HS-27A (cell line): ENCODE results near the gene CDHR5.

Source experiments
- DNase-seq: peaks from one replicate; pipeline ENCODE4 v3.0.0-alpha.2; 2012; ENCODE audit warnings: low read depth, missing footprints

The CDHR5 gene

DNA sequence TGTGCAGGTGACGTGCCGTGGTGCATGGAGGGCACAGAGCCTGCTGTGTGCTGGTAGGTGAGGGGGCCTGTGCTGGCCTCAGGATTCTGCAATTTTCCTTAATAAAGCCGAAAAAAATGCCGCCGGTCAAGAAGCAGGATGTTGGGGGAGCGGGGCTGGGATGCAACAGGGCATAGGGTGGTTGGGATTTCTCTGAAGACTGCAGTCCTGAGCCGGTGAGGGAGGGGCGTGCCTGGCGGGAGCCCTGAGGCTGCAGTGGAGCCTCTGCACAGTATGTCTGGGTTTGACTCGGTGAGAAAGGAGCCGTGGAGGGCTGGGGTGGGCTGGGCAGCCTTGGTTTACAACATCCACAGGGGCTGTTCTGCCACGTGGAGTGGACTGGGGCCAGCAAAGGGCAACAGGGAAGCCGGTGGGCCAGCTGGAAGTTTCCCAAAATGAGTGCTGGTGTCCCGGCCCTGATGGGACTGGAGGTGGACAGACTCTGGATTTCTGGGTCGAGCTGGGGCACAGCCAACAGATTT, 1.3 kb downstream of the CDHR5 start:
- DNase-seq: no peak

DNA sequence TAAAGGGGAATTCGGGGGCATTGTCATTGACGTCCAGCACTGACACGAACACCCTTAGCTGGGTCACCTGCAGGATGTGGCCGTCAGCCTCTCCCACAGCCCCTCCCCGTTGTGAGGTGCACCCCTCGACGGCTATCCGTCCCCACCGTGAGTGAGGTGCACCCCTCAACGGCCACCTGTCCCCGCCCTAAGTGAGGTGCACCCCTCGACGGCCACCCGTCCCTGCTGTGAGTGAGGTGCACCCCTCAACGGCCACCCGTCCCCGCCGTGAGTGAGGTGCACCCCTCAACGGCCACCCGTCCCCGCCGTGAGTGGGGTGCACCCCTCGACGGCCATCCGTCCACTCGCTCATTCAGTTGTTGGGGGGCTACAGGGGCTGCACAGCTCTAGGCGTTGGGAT, 2.9 kb downstream of the CDHR5 start:
- no peak for DNase-seq

DNA sequence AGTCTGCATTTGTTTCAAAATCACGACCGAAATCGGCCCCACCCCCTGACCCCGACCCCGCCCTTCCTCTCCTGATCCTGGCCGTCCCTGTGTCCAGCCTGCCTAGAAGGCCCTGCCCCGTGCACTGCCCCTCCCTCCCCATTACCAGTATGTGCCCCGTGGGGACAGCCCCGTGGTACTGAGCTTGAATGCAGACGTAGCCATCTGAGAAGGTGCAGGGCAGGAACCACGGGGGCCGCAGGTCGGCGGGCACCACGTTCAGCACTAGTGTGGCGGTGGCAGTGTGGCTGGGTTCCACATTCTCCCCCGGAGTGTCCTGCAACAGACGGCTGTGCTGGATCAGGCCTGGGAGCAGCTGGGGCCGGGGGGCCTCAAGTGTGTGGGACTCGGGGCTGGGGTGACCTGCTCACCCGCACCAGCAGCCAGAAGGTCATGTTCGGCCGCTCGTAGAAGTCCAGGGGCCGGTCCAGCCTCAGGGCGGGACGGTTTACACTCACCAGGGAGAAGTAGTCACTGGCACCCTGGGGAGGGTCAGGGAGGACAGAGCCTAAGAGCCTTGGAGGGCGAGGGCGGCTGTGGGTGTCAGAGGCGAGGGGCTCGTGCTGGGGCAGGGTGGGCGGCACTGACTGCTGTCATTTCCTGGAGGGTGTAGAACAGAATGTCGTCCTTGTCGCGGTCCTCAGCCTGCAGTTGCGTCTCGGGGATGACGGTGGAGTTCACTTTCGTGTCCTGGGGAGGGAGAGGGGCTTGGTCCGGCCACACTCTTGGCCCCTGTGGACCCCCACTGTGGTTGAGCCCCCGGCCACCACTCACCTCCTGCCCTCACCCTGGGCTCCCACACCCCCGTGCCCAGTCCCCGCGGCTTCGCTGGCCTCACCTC, 3.6 kb downstream of the CDHR5 start:
- no peak for DNase-seq

DNA sequence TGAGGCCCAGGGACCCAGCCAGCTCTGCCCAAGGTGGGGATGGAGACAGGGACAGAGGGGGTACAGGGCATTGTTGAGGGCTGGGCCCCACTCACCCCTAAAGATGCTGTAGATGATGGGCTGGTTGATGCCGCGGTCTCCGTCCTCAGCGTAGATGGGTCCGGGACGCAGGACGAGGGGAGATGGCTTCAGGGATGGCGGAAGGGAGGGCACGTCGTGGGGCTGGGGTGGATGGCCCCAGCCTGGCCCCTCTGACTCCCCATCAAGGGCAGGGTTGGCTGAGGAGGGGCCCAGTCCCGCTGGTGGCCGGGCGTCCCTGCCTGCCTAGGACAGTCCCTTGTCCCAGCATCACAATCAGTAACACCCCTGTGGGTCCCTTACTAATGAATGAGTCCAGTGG, 4.6 kb downstream of the CDHR5 start:
- DNase-seq: no peak

DNA sequence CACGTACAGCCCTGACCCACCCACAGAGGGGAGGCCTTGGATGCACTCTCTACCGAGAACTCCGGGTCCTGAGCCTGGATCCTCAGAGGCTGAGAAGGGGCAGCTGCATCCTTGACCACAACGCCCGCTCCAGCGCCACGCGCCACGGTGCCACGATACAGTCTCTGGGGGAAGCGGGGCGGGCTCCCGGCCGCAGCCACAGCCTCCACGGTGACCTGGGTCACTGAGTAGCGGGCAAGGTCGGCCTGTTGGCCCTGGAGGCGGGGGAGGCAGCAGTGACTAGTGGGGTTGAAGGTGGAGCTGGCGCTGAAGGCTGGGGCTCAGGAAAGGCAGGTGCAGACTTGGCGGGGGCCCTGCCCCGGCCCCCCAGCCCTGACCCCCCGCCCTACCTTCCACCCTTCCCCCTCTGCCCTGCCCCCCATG, 5.1 kb downstream of the CDHR5 start:
- no peak for DNase-seq

DNA sequence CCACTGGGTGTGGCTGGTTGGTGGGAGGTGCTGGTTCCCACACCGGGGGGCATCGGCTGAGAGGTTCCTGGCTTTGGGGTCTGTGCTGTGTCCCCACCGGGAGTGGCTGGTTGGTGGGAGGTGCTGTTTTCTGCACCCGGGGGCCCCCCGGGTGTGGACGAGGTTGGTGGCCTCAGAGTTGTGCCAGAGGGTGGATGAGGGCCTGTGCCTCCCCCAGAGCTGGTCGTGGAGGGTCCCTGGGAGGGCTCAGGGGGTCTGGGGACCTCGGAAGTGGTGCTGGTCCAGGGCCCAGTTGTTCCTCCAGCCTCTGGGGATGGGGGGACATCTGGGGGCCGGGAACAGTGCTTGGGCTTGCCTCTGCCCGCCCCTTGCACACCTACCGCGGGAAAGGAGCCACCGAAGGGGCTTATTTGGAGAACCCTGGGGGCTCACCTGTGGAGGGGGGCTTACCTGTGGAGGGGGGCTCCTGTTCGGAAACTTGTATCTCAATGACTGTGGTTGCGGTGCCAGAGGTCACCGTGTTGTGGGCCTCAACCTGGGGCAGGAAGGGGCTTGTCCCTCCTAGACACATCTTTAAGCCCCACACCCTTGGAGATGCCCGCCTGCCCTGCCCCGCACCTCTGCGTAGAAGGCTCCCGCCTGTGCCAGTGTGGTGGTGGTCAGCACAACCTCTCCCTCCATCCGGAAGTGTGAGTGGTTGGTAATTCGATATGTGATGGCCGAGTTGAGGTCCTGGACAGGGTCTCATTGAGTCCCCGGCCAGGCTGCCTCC, 5.7 kb downstream of the CDHR5 start:
- no peak for DNase-seq

DNA sequence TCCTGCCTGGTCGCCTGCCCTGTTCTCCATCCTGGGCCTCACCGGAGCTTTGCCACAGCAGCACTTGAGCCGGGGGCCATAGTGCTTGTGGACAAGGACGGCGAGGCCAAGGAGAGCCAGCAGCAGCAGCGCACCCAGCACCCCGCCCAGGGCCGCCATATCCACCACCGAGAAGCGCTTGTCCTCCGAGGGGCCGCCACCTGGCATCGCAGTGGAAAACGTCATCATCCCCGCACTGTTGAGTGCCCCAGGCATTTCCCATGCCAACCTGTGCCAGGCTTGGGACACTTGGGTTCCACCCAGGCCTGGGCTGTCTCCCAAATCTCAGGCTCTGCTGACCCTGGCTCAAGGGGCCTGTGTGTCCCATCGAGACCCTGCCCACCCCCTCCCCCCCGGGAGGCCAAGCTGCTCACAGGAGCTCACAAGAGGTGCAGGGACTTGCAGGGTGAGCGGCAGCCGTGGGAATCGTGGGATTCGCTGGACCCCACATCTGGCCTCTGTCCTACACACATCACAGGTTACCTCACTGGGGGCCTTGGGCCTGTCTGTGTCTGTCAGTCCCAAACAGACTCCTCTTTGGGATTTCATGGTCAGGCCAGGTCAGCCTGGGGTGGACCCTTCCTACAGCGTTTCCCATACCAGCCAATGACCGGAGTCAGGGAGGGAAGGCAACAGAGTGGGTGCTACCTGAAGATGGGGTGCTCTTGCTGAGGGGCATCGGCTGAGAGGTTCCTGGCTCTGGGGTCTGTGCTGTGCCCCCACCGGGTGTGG, 6.7 kb downstream of the CDHR5 start:
- DNase-seq: no peak

DNA sequence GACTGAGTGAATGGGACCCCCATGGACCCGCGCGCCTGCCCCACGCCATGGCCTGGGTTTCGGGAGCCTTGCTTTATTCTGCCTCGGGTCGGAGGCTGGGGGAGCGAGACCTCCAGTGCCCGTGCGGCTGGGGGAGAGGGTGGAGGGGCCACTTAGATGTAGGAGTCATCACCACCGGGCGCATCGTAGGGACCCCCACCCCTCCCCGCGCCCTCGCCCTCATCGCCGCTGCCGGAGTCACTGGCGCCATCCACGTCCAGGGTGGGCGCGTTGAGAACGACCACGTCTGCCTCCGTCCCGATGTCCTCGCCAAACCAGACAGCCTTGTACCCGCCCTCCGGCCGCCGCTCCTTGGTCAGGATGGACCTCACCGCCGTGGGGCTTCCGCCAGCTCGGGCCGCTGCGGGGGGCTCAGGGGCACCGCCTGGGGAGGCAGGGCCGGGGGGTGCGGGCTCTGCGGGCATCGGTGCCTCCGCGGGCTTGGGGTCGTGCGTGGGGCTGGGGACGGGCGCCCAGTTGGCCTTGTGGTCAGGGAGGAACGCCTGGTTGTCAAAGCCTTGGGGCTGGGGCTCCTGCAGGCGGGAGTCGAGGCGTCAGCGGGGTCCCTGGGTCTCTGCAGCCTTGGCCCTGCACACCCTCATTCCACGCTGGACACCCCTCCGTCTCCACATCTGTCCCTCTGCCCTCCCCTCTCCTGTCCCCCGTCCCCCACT, 7.4 kb downstream of the CDHR5 start:
- no peak for DNase-seq

DNA sequence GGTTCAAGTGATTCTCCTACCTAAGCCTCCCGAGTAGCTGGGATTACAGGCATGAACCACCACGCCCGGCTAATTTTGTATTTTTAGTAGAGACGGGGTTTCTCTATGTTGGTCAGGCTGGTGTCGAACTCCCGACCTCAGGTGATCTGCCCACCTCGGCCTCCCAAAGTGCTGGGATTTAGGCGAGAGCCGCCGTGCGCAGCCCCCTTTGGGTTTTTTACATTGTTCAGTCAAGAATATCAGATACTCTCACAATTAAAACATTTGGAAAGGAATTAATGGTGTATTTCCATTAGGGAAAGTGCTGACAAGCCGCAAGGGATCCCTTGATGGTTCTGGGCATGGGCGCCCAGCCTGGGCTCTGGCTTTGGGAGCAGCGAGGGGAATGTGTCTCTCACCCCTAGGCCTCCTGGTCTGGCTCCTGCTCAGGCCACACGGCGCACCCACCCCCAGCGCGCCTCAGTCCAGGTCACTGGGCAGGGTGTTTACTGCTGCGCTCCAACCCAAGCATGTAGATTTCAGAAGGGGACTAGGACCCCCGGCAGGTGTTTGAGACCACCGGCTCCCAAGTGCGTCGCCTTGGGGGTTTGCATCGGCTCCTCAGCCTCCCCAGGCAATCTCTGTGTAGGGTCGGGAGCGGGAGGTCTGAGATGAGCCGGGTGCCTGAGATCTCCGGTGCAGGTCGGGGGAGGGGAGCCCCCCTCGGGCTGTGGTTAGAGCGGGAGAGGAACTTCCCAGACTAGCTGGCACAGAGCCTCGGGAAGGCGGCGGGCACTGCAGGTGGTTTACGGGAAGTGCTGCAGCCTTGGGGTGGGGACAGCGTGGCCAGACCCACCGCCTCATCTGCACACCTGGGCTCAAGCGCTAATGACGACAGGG, 8.2 kb downstream of the CDHR5 start:
- DNase-seq: no peak

DNA sequence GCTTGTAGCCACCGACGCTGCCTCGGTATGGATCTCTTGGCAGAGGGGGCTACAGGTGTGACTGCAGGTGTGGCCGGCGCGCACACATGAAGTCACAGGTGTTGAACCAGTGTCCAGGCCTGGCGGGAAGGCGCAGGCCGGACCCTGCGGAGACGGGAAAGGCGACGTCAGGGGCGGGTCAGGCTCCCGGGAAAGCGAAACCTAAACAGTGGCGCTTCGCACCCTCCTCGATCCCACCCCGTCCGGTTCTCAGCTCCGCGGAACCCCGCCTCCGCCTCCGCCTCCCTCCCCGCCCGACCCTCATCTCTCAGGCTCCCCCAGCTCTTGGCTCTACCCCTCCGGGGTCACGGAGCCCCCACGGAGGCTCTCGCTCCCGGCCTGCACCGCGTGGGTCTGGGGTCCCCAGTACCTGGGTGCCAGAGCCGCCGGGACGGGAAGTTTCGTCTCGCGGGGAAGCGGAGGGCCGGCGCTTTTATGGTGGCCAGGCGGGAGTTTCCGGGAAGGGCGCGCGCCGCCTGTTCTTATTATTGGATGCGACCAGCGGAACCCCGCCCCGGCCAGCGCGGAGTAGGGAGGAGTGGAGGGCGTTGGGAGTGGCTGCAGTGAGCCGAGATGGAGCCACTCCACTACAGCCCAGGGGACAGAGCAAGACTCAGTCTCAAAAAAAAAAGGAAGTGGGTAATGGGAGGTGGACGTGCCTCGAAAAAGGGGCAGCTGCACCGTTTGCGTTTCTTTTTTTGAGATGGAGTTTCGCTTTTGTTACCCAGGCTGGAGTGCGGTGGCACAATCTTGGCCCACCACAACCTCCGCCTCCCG, 9.0 kb downstream of the CDHR5 start, which contains the start of gene IRF7:
IRF7 (minus strand) TSS at position 447 of the 816 bp plus-strand sequence. CDS start 586 bp downstream, outside the sequence.
- DNase-seq: peak; percentile 39

DNA sequence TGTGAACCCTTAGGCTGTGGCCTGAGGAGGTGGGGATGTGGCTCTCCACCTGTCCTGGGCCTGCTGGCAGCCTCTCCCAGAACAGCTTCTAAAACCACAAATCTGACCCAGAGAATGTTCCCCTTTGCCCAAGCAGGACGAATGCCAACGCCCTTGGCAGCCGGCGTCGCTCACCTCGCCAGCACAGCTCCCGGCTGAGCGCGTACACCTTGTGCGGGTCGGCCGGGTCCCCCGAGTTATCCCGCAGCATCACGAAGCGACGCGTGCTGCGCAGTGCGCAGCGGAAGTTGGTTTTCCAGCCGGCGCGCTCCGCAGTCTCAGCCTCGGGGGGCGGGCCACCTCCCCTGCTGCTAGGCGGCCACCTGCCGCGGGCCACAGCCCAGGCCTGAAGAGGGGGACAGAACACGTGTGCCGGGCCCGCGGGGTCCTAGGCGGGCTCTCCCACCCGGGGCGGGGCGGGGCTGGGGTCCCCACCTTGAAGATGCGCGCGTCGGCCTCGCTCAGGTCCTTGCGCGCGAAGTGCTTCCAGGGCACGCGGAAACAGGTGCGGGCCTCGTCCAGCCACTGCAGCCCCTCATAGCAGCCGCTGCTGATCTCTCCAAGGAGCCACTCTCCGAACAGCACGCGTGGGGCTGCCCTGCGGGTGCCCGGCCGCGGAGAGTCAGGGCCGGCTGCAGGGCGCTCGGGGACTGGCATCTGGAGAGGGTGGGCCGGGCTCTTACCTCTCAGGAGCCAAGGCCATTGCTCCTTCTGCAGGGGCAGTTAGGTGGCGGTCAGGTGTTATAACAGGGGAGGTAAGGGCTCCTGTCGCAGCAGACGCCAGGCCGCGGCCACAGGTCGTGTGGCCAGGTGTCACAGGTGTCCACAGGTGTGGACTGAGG, 9.9 kb downstream of the CDHR5 start:
- no peak for DNase-seq

DNA sequence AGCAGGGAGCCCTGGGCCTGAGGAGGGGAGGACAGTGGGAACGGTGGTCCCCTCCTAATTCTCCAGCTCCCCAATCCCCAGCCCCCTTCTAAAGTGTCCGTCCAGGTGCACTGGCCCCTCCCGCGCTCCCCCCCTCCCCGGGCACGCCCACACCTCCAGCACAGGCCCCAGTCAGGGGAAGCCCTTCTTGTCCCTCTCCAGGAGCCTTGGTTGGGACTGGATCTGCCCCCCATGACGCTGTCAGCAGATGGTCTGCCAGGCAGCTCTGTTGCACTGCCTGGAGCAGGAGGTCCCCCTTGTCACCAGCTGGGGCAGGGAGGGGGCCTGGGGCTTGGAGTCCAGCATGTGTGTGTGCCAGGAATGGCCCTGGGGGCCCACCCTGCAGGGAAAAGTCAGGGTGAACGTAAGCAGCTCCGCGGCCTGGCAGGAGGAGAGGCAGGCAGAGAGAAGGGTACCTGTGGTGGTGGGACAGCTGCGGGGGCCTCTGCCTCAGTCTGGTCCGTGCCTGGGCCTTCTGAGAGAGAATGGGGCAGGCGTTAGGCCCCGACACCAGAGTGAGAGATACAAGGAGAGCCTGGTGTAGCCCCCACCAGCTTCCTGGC, 10.6 kb downstream of the CDHR5 start:
- DNase-seq: no peak

DNA sequence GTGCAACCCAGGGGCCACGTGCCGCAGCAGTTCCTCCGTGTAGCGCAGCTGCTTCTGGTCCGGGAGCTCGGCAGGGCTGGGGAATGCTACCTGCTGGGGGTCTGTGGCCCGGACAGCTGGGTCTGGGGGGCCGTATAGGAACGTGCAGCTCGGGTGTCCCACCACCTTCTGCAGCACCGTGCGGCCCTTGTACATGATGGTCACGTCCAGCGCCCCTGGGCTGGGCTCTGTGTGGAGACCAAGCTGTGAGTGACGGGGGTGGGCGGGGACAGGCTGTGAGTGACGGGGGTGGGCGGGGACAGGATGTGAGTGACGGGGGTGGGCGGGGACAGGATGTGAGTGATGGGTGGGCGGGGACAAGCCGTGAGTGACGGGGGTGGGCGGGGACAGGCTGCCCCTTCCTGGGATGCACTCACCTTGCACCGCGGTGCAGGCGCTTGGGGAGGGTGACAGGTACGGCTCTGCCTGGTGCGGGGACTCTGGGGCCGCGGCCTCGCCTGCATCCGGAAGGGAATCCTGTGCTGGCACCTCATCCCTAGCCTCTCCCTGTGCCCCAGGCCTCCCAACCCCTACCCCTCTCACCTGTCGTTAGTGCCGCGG, 11.3 kb downstream of the CDHR5 start:
- DNase-seq: no peak

DNA sequence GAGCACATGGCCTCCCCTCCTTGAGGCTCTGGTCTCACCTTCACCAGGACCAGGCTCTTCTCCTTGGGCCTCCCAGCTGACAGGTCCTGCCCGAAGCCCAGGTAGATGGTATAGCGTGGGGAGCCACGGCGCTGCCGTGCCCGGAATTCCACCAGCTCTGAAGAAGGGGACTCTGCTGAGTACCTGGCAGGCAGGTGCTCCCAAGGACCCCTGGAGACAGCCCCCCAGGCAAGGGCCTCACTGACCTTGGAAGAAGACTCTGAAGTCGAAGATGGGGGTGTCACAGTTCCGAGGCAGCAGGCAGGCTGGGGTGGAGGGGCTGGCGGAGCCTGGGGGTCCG, 11.8 kb downstream of the CDHR5 start:
- no peak for DNase-seq

DNA sequence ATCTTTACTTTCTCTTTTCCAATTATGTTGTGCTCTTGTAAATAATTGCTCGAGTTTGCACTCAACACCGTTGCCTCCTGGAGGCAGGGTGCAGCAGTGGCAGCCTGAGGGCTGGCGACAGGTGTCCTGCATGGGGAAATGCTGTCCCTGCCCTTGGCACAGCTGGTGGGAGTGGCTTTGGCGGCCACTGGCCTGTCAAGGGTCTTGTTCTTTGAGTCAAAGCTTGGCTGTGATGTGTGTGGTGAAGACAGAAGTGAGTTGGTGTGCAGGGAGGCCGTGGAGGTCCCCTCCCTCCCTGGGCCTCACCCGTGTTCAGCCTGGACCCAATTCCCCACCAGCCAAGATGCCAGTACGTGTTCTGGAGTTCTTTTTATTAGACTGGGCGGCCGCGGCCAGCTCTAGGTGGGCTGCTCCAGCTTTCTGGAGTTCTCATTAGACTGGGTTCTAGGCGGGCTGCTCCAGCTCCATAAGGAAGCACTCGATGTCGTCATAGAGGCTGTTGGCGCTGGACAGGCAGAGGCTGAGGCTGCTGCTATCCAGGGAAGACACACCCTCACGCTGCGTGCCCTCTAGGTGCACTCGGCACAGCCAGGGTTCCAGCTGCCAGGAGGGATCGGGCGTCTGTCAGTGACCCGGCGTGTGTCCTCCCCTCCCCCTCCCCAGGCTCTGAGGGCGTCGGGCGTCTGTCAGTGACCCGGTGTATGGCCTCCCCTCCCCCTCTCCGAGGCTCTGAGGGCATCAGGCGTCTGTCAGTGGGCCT, 12.4 kb downstream of the CDHR5 start:
- no peak for DNase-seq

DNA sequence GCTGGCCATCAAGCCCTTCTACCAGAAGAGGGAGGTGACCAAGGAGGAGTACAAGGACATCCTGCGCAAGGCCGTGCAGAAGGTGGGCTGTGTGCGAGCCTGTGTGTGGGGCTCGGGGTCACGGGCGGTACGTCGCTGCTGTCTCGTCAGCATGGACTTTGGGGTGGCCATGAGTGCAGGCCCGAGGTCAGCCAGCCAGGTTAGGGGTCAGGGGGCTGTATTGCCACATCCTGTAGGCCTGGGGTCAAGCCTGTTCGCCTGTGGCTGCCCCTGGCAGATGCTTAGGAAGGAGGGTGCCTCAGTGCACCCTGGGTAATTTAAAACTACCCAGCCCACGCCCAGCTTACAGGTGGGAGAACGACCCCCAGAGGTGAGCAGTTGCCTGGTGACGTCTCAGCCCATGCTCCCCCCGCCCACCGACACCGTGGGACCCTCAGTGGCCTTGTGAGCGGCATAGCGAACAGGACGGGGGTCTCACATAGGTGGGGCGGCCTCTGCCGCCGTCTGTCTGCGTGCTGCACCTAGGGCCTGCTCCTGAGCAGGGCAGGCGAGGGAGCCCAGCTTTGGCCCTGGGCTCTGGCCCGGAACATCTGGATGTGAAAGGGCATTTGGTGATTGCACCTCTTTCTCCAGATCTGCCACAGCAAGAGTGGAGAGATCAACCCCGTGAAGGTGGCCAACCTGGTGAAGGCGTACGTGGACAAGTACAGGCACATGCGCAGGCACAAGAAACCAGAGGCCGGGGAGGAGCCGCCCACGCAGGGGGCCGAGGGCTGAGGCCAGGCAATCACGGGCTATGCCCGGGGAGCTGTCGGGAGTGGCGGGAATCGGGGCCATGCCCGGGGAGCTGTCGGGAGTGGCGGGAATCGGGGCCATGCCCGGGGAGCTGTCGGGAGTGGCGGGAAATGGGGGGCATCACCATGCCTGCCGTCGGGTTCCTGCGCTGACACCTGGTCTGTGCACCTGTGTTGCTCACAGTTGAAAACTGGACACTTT, 13.5 kb downstream of the CDHR5 start:
- DNase-seq: no peak
